Measurements from ENCODE around the gene PRSS8. TPM values are rescaled to one million over a fixed set of nuclear protein-coding genes. Genes with fewer than 3 reads are reported as not detected.
A peak's percentile ranks its signal among the peaks of the same experiment; 100 is the strongest.

PRSS8 gene
- polyA plus RNA-seq, 3 donors, result 0.15 TPM; not detected in 2

- H3K4me3 ChIP-seq (replicated peaks in 1 of 3; ENCODE audit: low read depth in 2 of 3, low read length in 3 of 3), result peak overlapping the region; percentile 49 to 92 (median 92)
Observed at GRCh38 chr16:31094088-31094423, 41.5 kb downstream of the PRSS8 start.

GRCh38 chr16:31093132-31093703 lies 42.3 kb downstream of the PRSS8 start:
- Histone ChIP-seq H3K9ac (ENCODE audit: insufficient read depth, low read length, poor library complexity, severe bottlenecking) (peak overlapping the region; percentile 75), H3K4me3 (replicated peaks in 1 of 3; ENCODE audit: low read depth in 2 of 3, low read length in 3 of 3) (peak overlapping the region in 1 of 3 experiments; percentile 92), H3K27me3 (ENCODE audit: control insufficient read depth in 2 of 2, insufficient read depth in 2 of 2, low read length in 2 of 2) (no peaks in the 10 kb centered on the region), H2AFZ (ENCODE audit: insufficient read depth, low read depth, low read length, poor library complexity, severe bottlenecking) (no peak overlapping the region), H3K27ac (ENCODE audit: low read depth in 1 of 2, low read length in 2 of 2) (no peak overlapping the region), H3K9me3 (replicated peaks in 1 of 2; ENCODE audit: control insufficient read depth in 1 of 2, insufficient read depth in 1 of 2, low read length in 2 of 2) (no peaks in the 10 kb centered on the region), H4K20me1 (ENCODE audit: insufficient read depth, low read length) (peaks cover 4% of the 10 kb centered on the region), H3K36me3 (replicated peaks in 1 of 2; ENCODE audit: control insufficient read depth in 1 of 2, insufficient read depth in 2 of 2, low read length in 2 of 2) (peaks cover 11 to 28% of the 10 kb centered on the region in 2 donors), H3K79me2 (ENCODE audit: insufficient read depth, low read length) (peaks cover 24% of the 10 kb centered on the region), H3K4me2 (replicated peaks; ENCODE audit: extremely low read depth, low read length, poor library complexity, severe bottlenecking) (peak overlapping the region; percentile 99), H3K4me1 (ENCODE audit: control insufficient read depth in 1 of 2, insufficient read depth in 2 of 2, low read length in 2 of 2) (peaks cover 25 to 29% of the 10 kb centered on the region in 2 donors)
- Mint-ChIP-seq H3K4me1 (peaks cover 21% of the 10 kb centered on the region), H3K9me3 (peaks cover 0 to 2% (median 0%) of the 10 kb centered on the region in 7 donors), H3K27me3 (ENCODE audit: low read depth in 3 of 3) (peaks cover 0 to 3% (median 1%) of the 10 kb centered on the region in 3 donors), H3K4me3 (no peak overlapping the region), H3K36me3 (peaks cover 22 to 34% of the 10 kb centered on the region in 2 donors), H3K27ac (no peak overlapping the region)
- intact Hi-C loops (cut with micrococcal nuclease), result loop anchor here in 1 of 2 donors (5.0 to 10.0 kb wide), 3 partner anchors 52 to 138 kb away; partner anchors contain the start of genes SETD1A and STX4
- 100% methylated on average over 2 of the region's 17 CpGs for WGBS (ENCODE audit: insufficient coverage)
- DNase-seq, result no peak
- TF ChIP-seq CTCF (IDR thresholded peaks at IDR 0.05), result no peak

More at GRCh38 chr16:31094088-31094423, 41.5 kb downstream of the PRSS8 start:
- Histone ChIP-seq H3K9ac (ENCODE audit: insufficient read depth, low read length, poor library complexity, severe bottlenecking) (peak overlapping the region; percentile 75), H3K4me1 (ENCODE audit: control insufficient read depth in 1 of 2, insufficient read depth in 2 of 2, low read length in 2 of 2) (peaks cover 25 to 29% of the 10 kb centered on the region in 2 donors), H3K27ac (ENCODE audit: low read depth in 1 of 2, low read length in 2 of 2) (peak overlapping the region; percentile 52 to 74), H3K79me2 (ENCODE audit: insufficient read depth, low read length) (peaks cover 24% of the 10 kb centered on the region), H3K27me3 (ENCODE audit: control insufficient read depth in 2 of 2, insufficient read depth in 2 of 2, low read length in 2 of 2) (no peaks in the 10 kb centered on the region), H3K4me2 (replicated peaks; ENCODE audit: extremely low read depth, low read length, poor library complexity, severe bottlenecking) (peak overlapping the region; percentile 99), H3K9me3 (replicated peaks in 1 of 2; ENCODE audit: control insufficient read depth in 1 of 2, insufficient read depth in 1 of 2, low read length in 2 of 2) (no peaks in the 10 kb centered on the region), H4K20me1 (ENCODE audit: insufficient read depth, low read length) (peaks cover 4% of the 10 kb centered on the region), H3K36me3 (replicated peaks in 1 of 2; ENCODE audit: control insufficient read depth in 1 of 2, insufficient read depth in 2 of 2, low read length in 2 of 2) (peaks cover 11 to 20% of the 10 kb centered on the region in 2 donors), H2AFZ (ENCODE audit: insufficient read depth, low read depth, low read length, poor library complexity, severe bottlenecking) (peak overlapping the region; percentile 96)
- intact Hi-C loops (cut with micrococcal nuclease), result loop anchor here (2.0 to 10.0 kb wide), 5 partner anchors 19 to 139 kb away; partner anchors contain the start of genes HSD3B7 (in 1 of the 2), SETD1A (in 1 of the 2), STX4 (in 1 of the 2) and ZNF646 (in 1 of the 2)
- 2% methylated on average over 17 of the region's 20 CpGs for whole genome bisulfite sequencing (ENCODE audit: insufficient coverage)
- DNase-seq, result no peak
- H3K36me3 Mint-ChIP-seq, result peaks cover 21 to 28% of the 10 kb centered on the region in 2 donors
- no peak for TF ChIP-seq CTCF (IDR thresholded peaks at IDR 0.05)
- H3K4me3 Mint-ChIP-seq, result peak overlapping the region; percentile 89 to 98
- peak overlapping the region; percentile 66 to 92 (median 81) for H3K27ac Mint-ChIP-seq
- H3K4me1 Mint-ChIP-seq, result peaks cover 21% of the 10 kb centered on the region
- H3K27me3 Mint-ChIP-seq (ENCODE audit: low read depth in 3 of 3), result peaks cover 0 to 2% (median 1%) of the 10 kb centered on the region in 3 donors
- peaks cover 0 to 2% (median 0%) of the 10 kb centered on the region in 7 donors for H3K9me3 Mint-ChIP-seq
